IMR-90 (cell line): Measurements from ENCODE around the gene PRF1.

Source experiments
- BHLHE40 ChIP-seq: fragments of 150-350 bp; IDR thresholded peaks from 2 replicates; pipeline ENCODE4 v1.6.1; 2016; ENCODE audit warnings: mild to moderate bottlenecking, low read depth, low read length
- CEBPB ChIP-seq: IDR thresholded peaks from 2 replicates; pipeline ENCODE4 v1.6.1; 2012; ENCODE audit warnings: low read depth, low read length, improper control_type of control experiment
- CHD1 ChIP-seq: IDR thresholded peaks from 2 replicates; pipeline ENCODE4 v1.6.1; 2012; ENCODE audit warnings: low read depth, low read length, improper control_type of control experiment
- MAFK ChIP-seq: IDR thresholded peaks from 2 replicates; pipeline ENCODE4 v1.6.1; 2012; ENCODE audit warnings: low read depth, low read length, improper control_type of control experiment
- MAZ ChIP-seq: IDR thresholded peaks from 2 replicates; pipeline ENCODE4 v1.6.1; 2012; ENCODE audit warnings: low read depth, mild to moderate bottlenecking, low read length, improper control_type of control experiment, moderate library complexity, borderline replicate concordance
- MXI1 ChIP-seq: IDR thresholded peaks from 2 replicates; pipeline ENCODE4 v1.6.1; 2012; ENCODE audit warnings: low read depth, mild to moderate bottlenecking, low read length, moderate library complexity, borderline replicate concordance
- NFE2L2 ChIP-seq: fragments of 150-350 bp; IDR thresholded peaks from 2 replicates; pipeline ENCODE4 v1.6.1; 2016; ENCODE audit warnings: low read depth, mild to moderate bottlenecking, low read length
- POLR2A ChIP-seq: IDR thresholded peaks from 2 replicates; pipeline ENCODE4 v1.6.1; 2012; ENCODE audit warnings: mild to moderate bottlenecking, low read depth, low read length
- RAD21 ChIP-seq: IDR thresholded peaks from 2 replicates; pipeline ENCODE4 v1.6.1; 2012; ENCODE audit warnings: low read length, improper control_type of control experiment
- RCOR1 ChIP-seq: IDR thresholded peaks from 2 replicates; pipeline ENCODE4 v1.6.1; 2012; ENCODE audit warnings: mild to moderate bottlenecking, low read length, improper control_type of control experiment; ENCODE audit not compliant: insufficient replicate concordance
- RFX5 ChIP-seq: IDR thresholded peaks from 2 replicates; pipeline ENCODE4 v1.8.0; 2012; ENCODE audit warnings: low read depth, mild to moderate bottlenecking, low read length, moderate library complexity
- SMC3 ChIP-seq: fragments of 150-350 bp; IDR thresholded peaks from 2 replicates; pipeline ENCODE4 v1.6.1; 2016; ENCODE audit warnings: low read depth, mild to moderate bottlenecking, antibody characterized with exemption, low read length, moderate library complexity
- TF ChIP-seq, protein P1 (sequence below): conservative IDR thresholded peaks from 2 replicates; pipeline ENCODE4 v1.5.1; 2012; ENCODE audit warnings: mild to moderate bottlenecking, low read depth, low read length, improper control_type of control experiment
- TF ChIP-seq, protein P2 (sequence below): fragments of 150-350 bp; IDR thresholded peaks from 2 replicates; pipeline ENCODE4 v1.6.1; 2016; ENCODE audit warnings: low read depth, mild to moderate bottlenecking, low read length, moderate library complexity, borderline replicate concordance

DNA sequence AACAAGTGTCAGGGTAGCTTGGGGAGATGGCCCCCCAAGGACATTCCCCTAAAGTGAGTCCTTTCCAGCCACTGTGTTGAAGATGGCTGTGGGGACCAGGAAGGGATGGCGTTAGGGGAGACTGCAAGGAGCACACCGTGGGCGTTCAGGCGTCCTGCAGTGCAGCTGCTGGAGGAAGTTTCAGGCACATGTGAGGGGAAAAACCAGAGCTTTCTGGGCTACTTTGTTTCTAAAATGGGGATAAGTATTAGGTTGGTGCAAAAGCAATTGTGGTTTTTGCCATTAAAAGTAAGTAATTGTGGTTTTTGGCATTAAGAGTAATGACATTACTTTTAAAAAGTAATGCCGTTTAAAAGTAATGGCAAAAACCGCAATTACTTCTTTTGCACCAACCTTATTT lies 14.3 kb downstream of the PRF1 start:
- TF ChIP-seq, protein P1, sequence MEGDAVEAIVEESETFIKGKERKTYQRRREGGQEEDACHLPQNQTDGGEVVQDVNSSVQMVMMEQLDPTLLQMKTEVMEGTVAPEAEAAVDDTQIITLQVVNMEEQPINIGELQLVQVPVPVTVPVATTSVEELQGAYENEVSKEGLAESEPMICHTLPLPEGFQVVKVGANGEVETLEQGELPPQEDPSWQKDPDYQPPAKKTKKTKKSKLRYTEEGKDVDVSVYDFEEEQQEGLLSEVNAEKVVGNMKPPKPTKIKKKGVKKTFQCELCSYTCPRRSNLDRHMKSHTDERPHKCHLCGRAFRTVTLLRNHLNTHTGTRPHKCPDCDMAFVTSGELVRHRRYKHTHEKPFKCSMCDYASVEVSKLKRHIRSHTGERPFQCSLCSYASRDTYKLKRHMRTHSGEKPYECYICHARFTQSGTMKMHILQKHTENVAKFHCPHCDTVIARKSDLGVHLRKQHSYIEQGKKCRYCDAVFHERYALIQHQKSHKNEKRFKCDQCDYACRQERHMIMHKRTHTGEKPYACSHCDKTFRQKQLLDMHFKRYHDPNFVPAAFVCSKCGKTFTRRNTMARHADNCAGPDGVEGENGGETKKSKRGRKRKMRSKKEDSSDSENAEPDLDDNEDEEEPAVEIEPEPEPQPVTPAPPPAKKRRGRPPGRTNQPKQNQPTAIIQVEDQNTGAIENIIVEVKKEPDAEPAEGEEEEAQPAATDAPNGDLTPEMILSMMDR = no peak
- TF ChIP-seq POLR2A (no peak), RFX5 (no peak), SMC3 (no peak), MXI1 (no peak), MAFK (no peak), CEBPB (no peak), MAZ (no peak), RCOR1 (no peak), NFE2L2 (no peak), RAD21 (no peak), BHLHE40 (no peak), CHD1 (no peak)
- TF ChIP-seq, protein P2, sequence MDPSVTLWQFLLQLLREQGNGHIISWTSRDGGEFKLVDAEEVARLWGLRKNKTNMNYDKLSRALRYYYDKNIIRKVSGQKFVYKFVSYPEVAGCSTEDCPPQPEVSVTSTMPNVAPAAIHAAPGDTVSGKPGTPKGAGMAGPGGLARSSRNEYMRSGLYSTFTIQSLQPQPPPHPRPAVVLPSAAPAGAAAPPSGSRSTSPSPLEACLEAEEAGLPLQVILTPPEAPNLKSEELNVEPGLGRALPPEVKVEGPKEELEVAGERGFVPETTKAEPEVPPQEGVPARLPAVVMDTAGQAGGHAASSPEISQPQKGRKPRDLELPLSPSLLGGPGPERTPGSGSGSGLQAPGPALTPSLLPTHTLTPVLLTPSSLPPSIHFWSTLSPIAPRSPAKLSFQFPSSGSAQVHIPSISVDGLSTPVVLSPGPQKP = no peak
